ENCODE results near the gene C17orf114.
"Not testable (repeated sequence)": the region's sequence is repeated elsewhere in the genome, so short reads cannot be mapped to it uniquely, and the experiment has no call there.

C17orf114 gene

GRCh38 chr17:4802228-4802627 is at the start of gene C17orf114:
Gene C17orf114 (minus strand): TSS chr17:4802328.
- DNase-seq (ENCODE audit: low read depth, low spot score), result no peak

- DNase-seq (ENCODE audit: low read depth, low spot score), result no peak
These were observed 49.0 kb upstream of the C17orf114 start for GRCh38 chr17:4851084-4851483.

- DNase-seq (ENCODE audit: low read depth, low spot score), result no peak
These were observed 48.1 kb upstream of the C17orf114 start for GRCh38 chr17:4850246-4850645.

GRCh38 chr17:4849011-4849536 is 46.9 kb upstream of the C17orf114 start:
- no peak for DNase-seq (ENCODE audit: low read depth, low spot score)

- DNase-seq (ENCODE audit: low read depth, low spot score), result no peak
These were observed 44.7 kb upstream of the C17orf114 start for GRCh38 chr17:4846635-4847390.

- no peak for DNase-seq (ENCODE audit: low read depth, low spot score)
These were observed 43.0 kb upstream of the C17orf114 start for GRCh38 chr17:4845118-4845517.

GRCh38 chr17:4843321-4844000 is 41.3 kb upstream of the C17orf114 start:
- DNase-seq (ENCODE audit: low read depth, low spot score), result no peak

- DNase-seq (ENCODE audit: low read depth, low spot score), result no peak
These were observed 40.2 kb upstream of the C17orf114 start for GRCh38 chr17:4842376-4842775.

- no peak for DNase-seq (ENCODE audit: low read depth, low spot score)
These were observed 38.7 kb upstream of the C17orf114 start for GRCh38 chr17:4840893-4841242.

- no peak for DNase-seq (ENCODE audit: low read depth, low spot score)
These were observed 38.1 kb upstream of the C17orf114 start for GRCh38 chr17:4839965-4840892.

- no peak for DNase-seq (ENCODE audit: low read depth, low spot score)
These were observed 37.1 kb upstream of the C17orf114 start for GRCh38 chr17:4839221-4839620.

- DNase-seq (ENCODE audit: low read depth, low spot score), result no peak
These were observed 36.2 kb upstream of the C17orf114 start for GRCh38 chr17:4838309-4838785.

GRCh38 chr17:4837471-4838308 is 35.6 kb upstream of the C17orf114 start:
- no peak for DNase-seq (ENCODE audit: low read depth, low spot score)

- no peak for DNase-seq (ENCODE audit: low read depth, low spot score)
These were observed 34.1 kb upstream of the C17orf114 start for GRCh38 chr17:4836221-4836620.

GRCh38 chr17:4834681-4835020 is 32.5 kb upstream of the C17orf114 start:
- DNase-seq (ENCODE audit: low read depth, low spot score), result no peak

- no peak for DNase-seq (ENCODE audit: low read depth, low spot score)
These were observed 32.0 kb upstream of the C17orf114 start for GRCh38 chr17:4833941-4834680.

- DNase-seq (ENCODE audit: low read depth, low spot score), result peak; percentile 73
These were observed 31.2 kb upstream of the C17orf114 start, which contains the start of gene MINK1 for GRCh38 chr17:4833178-4833940. Gene MINK1 (plus strand): TSS chr17:4833340. CDS start chr17:4833584, 244 bp downstream.

GRCh38 chr17:4832829-4833177 is 30.7 kb upstream of the C17orf114 start:
- not testable (repeated sequence) for DNase-seq (ENCODE audit: low read depth, low spot score)

GRCh38 chr17:4827399-4827798 is 25.3 kb upstream of the C17orf114 start:
- DNase-seq (ENCODE audit: low read depth, low spot score), result no peak
